ENCODE data around the gene LATS1.

DNA sequence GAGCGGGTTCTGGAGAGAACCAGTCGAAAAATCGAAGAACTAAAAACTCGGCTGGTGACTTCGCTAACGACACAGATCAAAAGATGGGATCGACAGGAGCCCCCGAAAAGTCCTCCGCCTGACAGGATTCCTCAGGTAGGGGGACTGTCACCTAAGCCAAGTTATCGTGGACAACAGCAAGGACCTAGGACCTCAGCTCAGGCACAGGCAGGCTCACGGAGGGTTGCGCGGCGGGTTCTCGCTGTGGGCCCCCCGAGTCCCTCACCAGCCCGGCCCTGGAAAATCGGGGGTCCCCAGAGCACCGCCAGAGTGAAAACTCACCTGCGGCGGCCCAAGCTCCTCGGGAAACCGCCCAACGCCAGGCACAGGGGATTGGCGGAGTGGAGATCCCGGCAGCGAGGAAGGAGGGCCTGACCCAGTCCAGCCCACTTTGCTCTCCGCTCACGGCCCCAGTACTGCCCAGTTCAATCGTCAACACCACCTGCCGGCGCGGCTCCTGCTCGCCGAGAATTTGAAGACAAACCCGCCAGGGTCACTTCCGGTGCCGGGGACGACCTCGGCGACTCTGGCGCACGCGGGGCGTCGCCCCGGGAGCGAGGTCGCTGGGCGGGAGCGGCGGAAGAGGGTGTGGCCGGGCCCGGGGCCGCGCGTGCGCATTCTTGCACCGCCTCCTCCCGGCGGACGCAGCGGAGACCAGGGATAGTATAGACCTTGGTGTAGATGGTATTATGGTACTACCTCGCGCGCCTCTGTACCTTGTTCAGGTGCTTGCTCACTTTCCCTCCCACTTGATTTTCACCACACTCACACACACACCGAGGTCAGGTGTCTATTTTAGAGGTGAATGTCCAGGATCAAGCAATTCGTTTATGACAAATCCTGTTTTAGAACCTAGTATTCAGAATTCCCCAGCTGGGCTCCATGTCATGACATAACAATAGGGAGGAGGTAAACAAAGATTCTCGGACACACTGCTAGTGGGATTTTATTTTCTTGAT, 69.5 kb downstream of the LATS1 start, which contains the start of gene KATNA1:
- TF ChIP-seq, protein P1, sequence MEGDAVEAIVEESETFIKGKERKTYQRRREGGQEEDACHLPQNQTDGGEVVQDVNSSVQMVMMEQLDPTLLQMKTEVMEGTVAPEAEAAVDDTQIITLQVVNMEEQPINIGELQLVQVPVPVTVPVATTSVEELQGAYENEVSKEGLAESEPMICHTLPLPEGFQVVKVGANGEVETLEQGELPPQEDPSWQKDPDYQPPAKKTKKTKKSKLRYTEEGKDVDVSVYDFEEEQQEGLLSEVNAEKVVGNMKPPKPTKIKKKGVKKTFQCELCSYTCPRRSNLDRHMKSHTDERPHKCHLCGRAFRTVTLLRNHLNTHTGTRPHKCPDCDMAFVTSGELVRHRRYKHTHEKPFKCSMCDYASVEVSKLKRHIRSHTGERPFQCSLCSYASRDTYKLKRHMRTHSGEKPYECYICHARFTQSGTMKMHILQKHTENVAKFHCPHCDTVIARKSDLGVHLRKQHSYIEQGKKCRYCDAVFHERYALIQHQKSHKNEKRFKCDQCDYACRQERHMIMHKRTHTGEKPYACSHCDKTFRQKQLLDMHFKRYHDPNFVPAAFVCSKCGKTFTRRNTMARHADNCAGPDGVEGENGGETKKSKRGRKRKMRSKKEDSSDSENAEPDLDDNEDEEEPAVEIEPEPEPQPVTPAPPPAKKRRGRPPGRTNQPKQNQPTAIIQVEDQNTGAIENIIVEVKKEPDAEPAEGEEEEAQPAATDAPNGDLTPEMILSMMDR (IDR thresholded peaks at IDR 0.05; ENCODE audit: borderline replicate concordance, extremely low read depth, low read length, poor library complexity, severe bottlenecking), result no peak
- TF ChIP-seq EZH2 (IDR thresholded peaks at IDR 0.05; ENCODE audit: borderline replicate concordance, low read depth, low read length, severe bottlenecking), result no peak
